ENCODE data around the gene VRK1. TPM values are rescaled to one million over a fixed set of nuclear protein-coding genes. Genes with fewer than 3 reads are reported as not detected.

VRK1 gene
- total and polyA plus RNA-seq, 2 of the 8 experiments (the other 6 are each of a cell fraction or from before 2014, with no cell fraction given), result 24.2 to 64.8 TPM

DNA sequence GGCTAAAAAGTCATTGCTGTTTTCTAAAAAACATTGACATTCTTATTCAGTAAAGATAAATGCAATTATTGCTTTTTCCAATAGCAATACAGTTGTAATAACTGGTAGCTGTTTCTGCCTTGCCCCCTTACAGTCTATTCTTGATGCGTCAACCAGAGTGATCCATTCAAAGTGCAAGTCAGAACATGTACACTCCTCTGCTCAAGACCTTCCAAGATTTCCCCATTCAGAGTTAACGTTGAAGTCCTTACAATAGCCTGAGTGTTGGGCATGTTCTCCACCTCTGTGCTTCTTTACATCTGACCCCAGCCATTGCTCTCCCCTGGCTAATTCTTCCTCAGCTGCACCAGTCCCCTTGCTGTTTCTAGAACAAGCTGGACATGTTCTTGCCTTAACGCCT, 24.3 kb downstream of the VRK1 start:
- no peak overlapping the region for H2AFZ ChIP-seq (ENCODE audit: low read length)
- no peak overlapping the region for H2AK5ac ChIP-seq (ENCODE audit: low read depth, low read length)
- no peak overlapping the region for H4K5ac ChIP-seq (ENCODE audit: insufficient read length, low read depth, low read length)
- H3K9me3 ChIP-seq (ENCODE audit: insufficient read depth in 2 of 2, low read depth in 1 of 2, low read length in 1 of 2), result no peaks in the 10 kb centered on the region
- H3K9ac ChIP-seq (replicated peaks in 1 of 4; ENCODE audit: extremely low read depth in 1 of 4, low read depth in 3 of 4, low read length in 3 of 4), result no peak overlapping the region
- H3K23me2 ChIP-seq (ENCODE audit: low read depth, low read length), result no peaks in the 10 kb centered on the region
- no peak overlapping the region for H3K18ac ChIP-seq (ENCODE audit: extremely low read depth, low read length)
- POLR2A ChIA-PET (ENCODE audit: partially characterized antibody), result no interaction called here
- H2BK20ac ChIP-seq (ENCODE audit: low read length), result no peak overlapping the region
- 89% methylated on average over 3 of the region's 3 CpGs; no CpG with 5 or more reads in 1 of the 2 experiments for WGBS, 2 experiments (ENCODE audit: extremely low coverage in 1 of 2, insufficient coverage in 1 of 2, insufficient read length in 1 of 2, insufficient replicate concordance in 2 of 2, low coverage in 1 of 2, low lambda C conversion rate in 2 of 2, missing lambda C conversion rate in 1 of 2)
- no peak for DNase-seq (ENCODE audit: low read depth in 1 of 2, low spot score in 2 of 2)
- H3K4me3 ChIP-seq (ENCODE audit: extremely low read depth in 1 of 4, insufficient read depth in 2 of 4, low read depth in 3 of 4, low read length in 4 of 4), result no peak overlapping the region
- no peak overlapping the region for H3K4me2 ChIP-seq (ENCODE audit: insufficient read depth in 1 of 2, low read depth in 2 of 2, low read length in 2 of 2)
- no peak overlapping the region for H2BK5ac ChIP-seq (ENCODE audit: low read depth, low read length)
- H3K14ac ChIP-seq (ENCODE audit: insufficient read length), result no peak overlapping the region
- H3K27me3 ChIP-seq (replicated peaks in 1 of 4; ENCODE audit: control insufficient read depth in 3 of 4, extremely low read depth in 1 of 4, insufficient read depth in 3 of 4, low read length in 3 of 4), result no peaks in the 10 kb centered on the region
- H4K8ac ChIP-seq (ENCODE audit: extremely low read depth, insufficient read depth, low read length), result no peak overlapping the region
- H4K91ac ChIP-seq (replicated peaks; ENCODE audit: insufficient read length, low read length), result no peak overlapping the region
- H2BK120ac ChIP-seq (replicated peaks; ENCODE audit: low read depth, low read length), result no peak overlapping the region
- no peak overlapping the region for H3K23ac ChIP-seq (ENCODE audit: insufficient read length)
- peaks cover 0 to 2% (median 0%) of the 10 kb centered on the region in 4 experiments; a peak in 1 of 7 replicates for H3K4me1 ChIP-seq (replicated peaks in 1 of 4; ENCODE audit: control insufficient read depth in 3 of 4, insufficient read depth in 4 of 4, low read length in 3 of 4)
- FAIRE-seq, result no peak
- peaks cover 3% of the 10 kb centered on the region; the same call in 1 of the 2 replicates for H3K79me1 ChIP-seq (ENCODE audit: low read depth, low read length)
- peaks cover 0 to 97% of the 10 kb centered on the region in 2 experiments; a peak in 2 of 4 replicates for H3K79me2 ChIP-seq (ENCODE audit: control insufficient read depth in 1 of 2, insufficient read depth in 2 of 2, low read length in 2 of 2)
- no peak overlapping the region for H2BK15ac ChIP-seq (ENCODE audit: low read length)
- CTCF ChIA-PET (ENCODE audit: partially characterized antibody), result interaction anchor here (0.6 to 1.7 kb wide), 5 partner anchors 11 to 310 kb away, joined by 3 to 5 read pairs (median 3); no protein-coding TSS in a partner anchor
- no peak overlapping the region for H2BK12ac ChIP-seq (ENCODE audit: low read depth, low read length)
- H3K4ac ChIP-seq (replicated peaks; ENCODE audit: insufficient read length, low read depth, low read length), result no peak overlapping the region
- no peaks in the 10 kb centered on the region for H3K36me3 ChIP-seq (ENCODE audit: control insufficient read depth in 2 of 4, insufficient read depth in 4 of 4, low read length in 3 of 4)
- H3K27ac ChIP-seq (ENCODE audit: low read depth, low read length), result no peak overlapping the region
- TF ChIP-seq ASH2L (IDR thresholded peaks at IDR 0.05; ENCODE audit: low read length), result no peak
- TF ChIP-seq CBX8 (IDR thresholded peaks at IDR 0.05; ENCODE audit: borderline replicate concordance, low read depth, low read length), result no peak
- TF ChIP-seq JUND (IDR thresholded peaks at IDR 0.05; ENCODE audit: low read length), result no peak
- H3K56ac ChIP-seq (replicated peaks; ENCODE audit: insufficient read length, low read depth, low read length), result no peak overlapping the region
- peaks cover 0 to 5% of the 10 kb centered on the region in 2 experiments for H4K20me1 ChIP-seq (replicated peaks in 1 of 2; ENCODE audit: control insufficient read depth in 1 of 2, insufficient read depth in 2 of 2, low read length in 2 of 2)

Data from H1 (cell line).